Peyer's patch (tissue), 4 donors: ENCODE measurements around the gene PIP5K1B. TPM values are rescaled to one million over a fixed set of nuclear protein-coding genes. Genes with fewer than 3 reads are reported as not detected.
"Not testable (repeated sequence)": the region's sequence is repeated elsewhere in the genome, so short reads cannot be mapped to it uniquely, and the experiment has no call there.

Source experiments
- DNase-seq, 3 donors: peaks; one replicate each; pipeline ENCODE4 v3.0.0-alpha.2; 2017 to 2019
- H3K27ac ChIP-seq, 4 donors: fragments of 200-600 bp; sonication (generic); one replicate each; pipeline ENCODE4 v1.5.1; 2016 to 2019
- H3K27me3 ChIP-seq, 2 donors: fragments of 200-600 bp; sonication (generic); one replicate each; pipeline ENCODE4 v1.5.1; 2019
- H3K36me3 ChIP-seq, 3 donors: fragments of 200-600 bp; sonication (generic); one replicate each; pipeline ENCODE4 v1.5.1; 2016 to 2019
- H3K4me1 ChIP-seq, 4 donors: fragments of 200-600 bp; sonication (generic); one replicate each; pipeline ENCODE4 v1.5.1; 2016 to 2019
- H3K4me3 ChIP-seq, 4 donors: fragments of 200-600 bp; sonication (generic); 1 replicate in 3 of 4; 2 replicates in 1 of 4; pipeline ENCODE4 v1.5.1; 2016 to 2019; ENCODE audit warnings: mild to moderate bottlenecking in 1 of 4
- H3K9me3 ChIP-seq, 4 donors: fragments of 200-600 bp; sonication (generic); one replicate each; pipeline ENCODE4 v1.5.1; 2016 to 2019; ENCODE audit warnings: mild to moderate bottlenecking in 1 of 4
- CTCF ChIP-seq, 6 experiments: fragments of 450-650 bp in 4 of 6; fragments of 200-600 bp in 2 of 6; sonication (generic) in 1 of 6; IDR thresholded peaks; one replicate each; pipeline ENCODE4 v1.5.1; 2017 to 2019; ENCODE audit warnings: antibody characterized with exemption in 6 of 6, mild to moderate bottlenecking in 3 of 6, moderate library complexity in 1 of 6
- POLR2A ChIP-seq, 2 donors: fragments of 450-650 bp; IDR thresholded peaks; one replicate each; pipeline ENCODE4 v1.5.1; 2017; ENCODE audit warnings: antibody characterized with exemption in 2 of 2, mild to moderate bottlenecking in 2 of 2, moderate library complexity in 2 of 2
- total RNA-seq, 4 donors: library from RNA; depleted of rRNA; stranded (reverse); fragments of >200 nt; gene quantifications; one replicate each; pipeline ENCODE4 v1.1.0, GENCODE V29; 2016

Gene PIP5K1B
- total RNA-seq, 4 donors from 2014 or later, result 15.7 to 60.1 (median 54.4) TPM

- Histone ChIP-seq H3K27me3 (no peaks in the 10 kb centered on the region), H3K4me3 (no peak overlapping the region), H3K4me1 (no peaks in the 10 kb centered on the region), H3K27ac (no peak overlapping the region), H3K36me3 (peaks cover 0 to 16% (median 0%) of the 10 kb centered on the region in 3 donors), H3K9me3 (no peaks in the 10 kb centered on the region)
- TF ChIP-seq CTCF (IDR thresholded peaks at IDR 0.05) (no peak), POLR2A (IDR thresholded peaks at IDR 0.05) (no peak)
- no peak for DNase-seq
These were observed 340.8 kb downstream of the PIP5K1B start for GRCh38 chr9:69045821-69046220.

GRCh38 chr9:69046723-69047122 is 341.7 kb downstream of the PIP5K1B start:
- H3K27me3 ChIP-seq, result no peaks in the 10 kb centered on the region
- DNase-seq, result no peak
- H3K9me3 ChIP-seq, result no peaks in the 10 kb centered on the region
- TF ChIP-seq POLR2A (IDR thresholded peaks at IDR 0.05), result no peak
- TF ChIP-seq CTCF (IDR thresholded peaks at IDR 0.05), result no peak
- peaks cover 0 to 16% (median 0%) of the 10 kb centered on the region in 3 donors for H3K36me3 ChIP-seq
- H3K4me3 ChIP-seq, result no peak overlapping the region
- no peak overlapping the region for H3K27ac ChIP-seq
- no peaks in the 10 kb centered on the region for H3K4me1 ChIP-seq

- no peaks in the 10 kb centered on the region for H3K9me3 ChIP-seq
- H3K4me1 ChIP-seq, result no peaks in the 10 kb centered on the region
- no peak overlapping the region for H3K27ac ChIP-seq
- H3K36me3 ChIP-seq, result peaks cover 0 to 16% (median 0%) of the 10 kb centered on the region in 3 donors
- H3K27me3 ChIP-seq, result no peaks in the 10 kb centered on the region
- TF ChIP-seq CTCF (IDR thresholded peaks at IDR 0.05) (no peak), POLR2A (IDR thresholded peaks at IDR 0.05) (no peak)
- H3K4me3 ChIP-seq, result no peak overlapping the region
- DNase-seq, result no peak
These were observed 342.3 kb downstream of the PIP5K1B start for GRCh38 chr9:69047371-69047770.

- no peaks in the 10 kb centered on the region for H3K4me1 ChIP-seq
- TF ChIP-seq CTCF (IDR thresholded peaks at IDR 0.05) (no peak), POLR2A (IDR thresholded peaks at IDR 0.05) (no peak)
- H3K4me3 ChIP-seq, result no peak overlapping the region
- no peaks in the 10 kb centered on the region for H3K27me3 ChIP-seq
- H3K9me3 ChIP-seq, result no peaks in the 10 kb centered on the region
- H3K27ac ChIP-seq, result no peak overlapping the region
- peaks cover 0 to 16% (median 0%) of the 10 kb centered on the region in 3 donors for H3K36me3 ChIP-seq
- DNase-seq, result no peak
These were observed 344.1 kb downstream of the PIP5K1B start for GRCh38 chr9:69049094-69049493.

GRCh38 chr9:69050936-69051335 is 345.9 kb downstream of the PIP5K1B start:
- DNase-seq, H3K27ac ChIP-seq, H3K27me3 ChIP-seq, H3K4me3 ChIP-seq, H3K4me1 ChIP-seq, H3K9me3 ChIP-seq: not testable (repeated sequence)
- H3K36me3 ChIP-seq, result peaks cover 0 to 16% (median 0%) of the 10 kb centered on the region in 3 donors

- H3K27ac ChIP-seq, result no peak overlapping the region
- no peaks in the 10 kb centered on the region for H3K4me1 ChIP-seq
- no peak overlapping the region for H3K4me3 ChIP-seq
- TF ChIP-seq POLR2A (IDR thresholded peaks at IDR 0.05), result no peak
- no peak for TF ChIP-seq CTCF (IDR thresholded peaks at IDR 0.05)
- no peaks in the 10 kb centered on the region for H3K27me3 ChIP-seq
- no peaks in the 10 kb centered on the region for H3K9me3 ChIP-seq
- no peaks in the 10 kb centered on the region for H3K36me3 ChIP-seq
- no peak for DNase-seq
These were observed 349.9 kb downstream of the PIP5K1B start for GRCh38 chr9:69054989-69055388.
